Hepatocyte (in vitro differentiated cells): ENCODE measurements around the gene CASKIN1. TPM values are rescaled to one million over a fixed set of nuclear protein-coding genes. Genes with fewer than 3 reads are reported as not detected.

Source experiments
- DNase-seq: peaks from one replicate; pipeline ENCODE4 v3.0.0-alpha.2; 2016; ENCODE audit warnings: low spot score
- H2AFZ ChIP-seq: fragments of 200-600 bp; sonication (generic); 2 replicates; pipeline ENCODE4 v1.6.0; 2016; ENCODE audit warnings: antibody characterized with exemption, mild to moderate bottlenecking
- H3K27ac ChIP-seq: fragments of 200-600 bp; sonication (generic); 2 replicates; pipeline ENCODE4 v1.5.1; 2016; ENCODE audit warnings: mild to moderate bottlenecking
- H3K27me3 ChIP-seq: fragments of 200-600 bp; sonication (generic); 2 replicates; pipeline ENCODE4 v1.6.1; 2016
- H3K36me3 ChIP-seq: fragments of 200-600 bp; sonication (generic); replicated peaks from 2 replicates; pipeline ENCODE4 v1.5.1; 2016; ENCODE audit warnings: low read depth; ENCODE audit not compliant: insufficient read depth
- H3K4me1 ChIP-seq: fragments of 200-600 bp; sonication (generic); 2 replicates; pipeline ENCODE4 v1.5.1; 2016; ENCODE audit warnings: mild to moderate bottlenecking, moderate library complexity; ENCODE audit not compliant: insufficient read depth
- H3K4me2 ChIP-seq: fragments of 200-600 bp; sonication (generic); 2 replicates; pipeline ENCODE4 v1.6.0; 2016
- H3K4me3 ChIP-seq: fragments of 200-600 bp; sonication (generic); 2 replicates; pipeline ENCODE4 v1.5.1; 2016; ENCODE audit warnings: mild to moderate bottlenecking
- H3K79me2 ChIP-seq: fragments of 200-600 bp; sonication (generic); 2 replicates; pipeline ENCODE4 v1.6.0; 2017; ENCODE audit warnings: mild to moderate bottlenecking
- H3K9me2 ChIP-seq: fragments of 200-600 bp; sonication (generic); replicated peaks from 2 replicates; pipeline ENCODE4 v1.6.0; 2017; ENCODE audit warnings: mild to moderate bottlenecking; ENCODE audit not compliant: insufficient read depth
- H3K9me3 ChIP-seq: fragments of 200-600 bp; sonication (generic); 2 replicates; pipeline ENCODE4 v1.5.1; 2016; ENCODE audit warnings: low read depth, mild to moderate bottlenecking
- H4K20me1 ChIP-seq: fragments of 200-600 bp; sonication (generic); 2 replicates; pipeline ENCODE4 v1.6.0; 2016; ENCODE audit warnings: mild to moderate bottlenecking; ENCODE audit not compliant: insufficient read depth, poor library complexity, severe bottlenecking
- EZH2 ChIP-seq: fragments of 200-600 bp; sonication (generic); IDR thresholded peaks from 2 replicates; pipeline ENCODE4 v1.6.1; 2016; ENCODE audit warnings: antibody characterized with exemption, mild to moderate bottlenecking, borderline replicate concordance
- EZH2phosphoT487 ChIP-seq: fragments of 200-600 bp; sonication (generic); IDR thresholded peaks from one replicate; pipeline ENCODE4 v1.6.1; 2018; ENCODE audit warnings: antibody characterized with exemption, mild to moderate bottlenecking, low read depth, moderate library complexity; ENCODE audit not compliant: unreplicated experiment, severe bottlenecking
- WGBS: methylation state at CpG from one replicate; pipeline ENCODE4 v1.1.6; 2016; ENCODE audit warnings: low lambda C conversion rate; ENCODE audit errors: missing lambda C conversion rate; 5-methylcytosine and 5-hydroxymethylcytosine counted together
- polyA plus RNA-seq: library from polyadenylated mRNA; unstranded; fragments of >200 nt; fragmentation: Nextera tagmentation; extraction: Ambion mirVana; gene quantifications from 2 replicates; pipeline ENCODE4 v1.2.1, GENCODE V29; 2016
- total RNA-seq: library from RNA; depleted of rRNA; stranded (reverse); fragments of >200 nt; gene quantifications from 2 replicates; pipeline ENCODE4 v1.2.3, GENCODE V29; 2014
- TF ChIP-seq, protein P1 (sequence below): fragments of 200-600 bp; sonication (generic); IDR thresholded peaks from 2 replicates; pipeline ENCODE4 v1.5.1; 2016; ENCODE audit warnings: antibody characterized with exemption, mild to moderate bottlenecking; ENCODE audit not compliant: poor library complexity

The CASKIN1 gene
- total and polyA plus RNA-seq, 2 experiments from 2014 or later, result 0.47 to 1.7 TPM

GRCh38 chr16:2155091-2155950 is 41.1 kb downstream of the CASKIN1 start, which contains the start of gene TRAF7:
Gene TRAF7 (plus strand): TSS chr16:2155782. CDS start chr16:2163921, 8,139 bp downstream.
- Histone ChIP-seq H3K4me1 (peaks cover 57% of the 10 kb centered on the region), H3K27ac (peak within 1 kb of the TSS; percentile 56), H3K4me3 (peak within 1 kb of the TSS; percentile 95), H3K27me3 (no peaks in the 10 kb centered on the region), H3K4me2 (peak within 1 kb of the TSS; percentile 95), H3K79me2 (peaks cover 89% of the 10 kb centered on the region), H4K20me1 (peaks cover 79% of the 10 kb centered on the region), H3K36me3 (no peaks in the 10 kb centered on the region), H2AFZ (no peak within 1 kb of the TSS), H3K9me3 (no peaks in the 10 kb centered on the region), H3K9me2 (no peaks in the 10 kb centered on the region)
- peak; percentile 99 for DNase-seq
- TF ChIP-seq EZH2 (no peak), EZH2phosphoT487 (no peak)
- TF ChIP-seq, protein P1, sequence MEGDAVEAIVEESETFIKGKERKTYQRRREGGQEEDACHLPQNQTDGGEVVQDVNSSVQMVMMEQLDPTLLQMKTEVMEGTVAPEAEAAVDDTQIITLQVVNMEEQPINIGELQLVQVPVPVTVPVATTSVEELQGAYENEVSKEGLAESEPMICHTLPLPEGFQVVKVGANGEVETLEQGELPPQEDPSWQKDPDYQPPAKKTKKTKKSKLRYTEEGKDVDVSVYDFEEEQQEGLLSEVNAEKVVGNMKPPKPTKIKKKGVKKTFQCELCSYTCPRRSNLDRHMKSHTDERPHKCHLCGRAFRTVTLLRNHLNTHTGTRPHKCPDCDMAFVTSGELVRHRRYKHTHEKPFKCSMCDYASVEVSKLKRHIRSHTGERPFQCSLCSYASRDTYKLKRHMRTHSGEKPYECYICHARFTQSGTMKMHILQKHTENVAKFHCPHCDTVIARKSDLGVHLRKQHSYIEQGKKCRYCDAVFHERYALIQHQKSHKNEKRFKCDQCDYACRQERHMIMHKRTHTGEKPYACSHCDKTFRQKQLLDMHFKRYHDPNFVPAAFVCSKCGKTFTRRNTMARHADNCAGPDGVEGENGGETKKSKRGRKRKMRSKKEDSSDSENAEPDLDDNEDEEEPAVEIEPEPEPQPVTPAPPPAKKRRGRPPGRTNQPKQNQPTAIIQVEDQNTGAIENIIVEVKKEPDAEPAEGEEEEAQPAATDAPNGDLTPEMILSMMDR, result no peak
- WGBS, result under 1% methylated on average over 65 of the region's 94 CpGs

DNA sequence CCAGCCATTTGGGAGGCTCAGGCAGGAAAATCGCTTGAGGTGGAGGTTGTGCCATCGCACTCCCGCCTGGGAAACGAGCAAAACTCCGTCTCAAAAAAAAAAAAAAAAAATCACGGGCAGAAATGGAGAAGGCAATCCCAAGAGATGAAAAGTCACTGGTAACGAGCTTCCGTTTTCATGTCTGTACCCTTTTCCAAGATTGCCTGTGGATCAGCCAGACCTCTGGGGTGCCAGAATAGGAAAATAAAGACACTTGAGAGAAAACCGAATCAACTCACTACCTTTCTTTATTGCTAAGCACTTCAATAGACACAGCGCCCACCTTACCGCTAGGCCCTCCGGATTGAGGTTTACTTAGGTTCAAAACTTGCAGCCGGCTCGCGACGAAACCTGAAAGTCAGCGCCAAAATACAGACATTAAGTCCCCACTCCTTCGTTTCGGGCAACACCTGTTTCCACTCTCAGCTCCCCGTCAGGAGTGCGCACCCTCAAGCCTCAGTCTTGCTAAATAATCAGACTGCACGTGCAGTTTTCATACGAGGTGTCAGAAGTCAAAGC is 41.8 kb downstream of the CASKIN1 start:
- Histone ChIP-seq H3K27ac (peak overlapping the region; percentile 79), H3K9me3 (no peaks in the 10 kb centered on the region), H3K4me2 (peak overlapping the region; percentile 93), H4K20me1 (peaks cover 80% of the 10 kb centered on the region), H3K4me3 (peak overlapping the region; percentile 48), H3K36me3 (no peaks in the 10 kb centered on the region), H3K4me1 (peaks cover 62% of the 10 kb centered on the region), H3K9me2 (no peaks in the 10 kb centered on the region), H3K27me3 (no peaks in the 10 kb centered on the region), H2AFZ (no peak overlapping the region), H3K79me2 (peaks cover 83% of the 10 kb centered on the region)
- TF ChIP-seq EZH2 (no peak), EZH2phosphoT487 (no peak)
- TF ChIP-seq, protein P1, result no peak
- no peak for DNase-seq
- WGBS, result 2% methylated on average over 23 of the region's 23 CpGs

DNA sequence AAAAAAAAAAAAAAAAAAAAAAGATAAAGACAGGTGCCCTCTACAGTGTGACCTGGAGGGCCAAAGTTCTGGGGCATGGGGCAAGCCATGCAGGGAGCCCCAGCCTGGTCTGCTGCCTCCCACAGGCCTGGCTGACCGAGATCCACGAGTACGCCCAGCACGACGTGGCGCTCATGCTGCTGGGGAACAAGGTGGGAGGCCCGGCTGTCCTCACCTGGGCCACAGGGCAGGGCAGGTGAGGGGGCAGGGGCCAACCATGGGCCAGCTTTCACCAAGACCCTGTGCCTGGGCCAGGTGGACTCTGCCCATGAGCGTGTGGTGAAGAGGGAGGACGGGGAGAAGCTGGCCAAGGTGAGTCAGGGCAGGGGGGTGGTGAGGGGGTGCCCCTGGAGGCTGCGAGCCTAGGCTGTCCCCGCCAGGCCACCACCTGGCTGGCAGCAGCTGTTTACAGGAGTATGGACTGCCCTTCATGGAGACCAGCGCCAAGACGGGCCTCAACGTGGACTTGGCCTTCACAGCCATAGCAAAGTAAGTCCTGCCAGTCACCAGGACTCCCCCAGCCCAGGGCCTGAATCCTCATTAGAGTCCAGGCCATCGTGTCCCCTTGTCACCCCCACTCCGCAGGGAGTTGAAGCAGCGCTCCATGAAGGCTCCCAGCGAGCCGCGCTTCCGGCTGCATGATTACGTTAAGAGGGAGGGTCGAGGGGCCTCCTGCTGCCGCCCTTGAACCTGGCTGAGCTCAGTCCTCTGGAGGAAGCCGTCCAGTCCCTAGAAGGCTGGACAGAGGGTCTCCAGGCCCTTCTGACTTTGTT is 43.5 kb downstream of the CASKIN1 start:
- 43% methylated on average over 25 of the region's 25 CpGs for WGBS

More for the DNA sequence above, 43.5 kb downstream of the CASKIN1 start:
- Histone ChIP-seq H3K27me3 (no peaks in the 10 kb centered on the region), H2AFZ (no peak overlapping the region), H3K9me2 (no peaks in the 10 kb centered on the region), H3K36me3 (no peaks in the 10 kb centered on the region), H3K4me2 (peak overlapping the region; percentile 93), H3K4me3 (peak overlapping the region; percentile 48), H4K20me1 (peaks cover 73% of the 10 kb centered on the region), H3K9me3 (no peaks in the 10 kb centered on the region), H3K79me2 (peaks cover 66% of the 10 kb centered on the region), H3K4me1 (peaks cover 70% of the 10 kb centered on the region), H3K27ac (peak overlapping the region; percentile 79)
- TF ChIP-seq, protein P1, result peak; percentile 12
- no peak for TF ChIP-seq EZH2
- TF ChIP-seq EZH2phosphoT487, result no peak
- DNase-seq, result peak; percentile 53
